ENCODE data around the gene ROR1. TPM values are rescaled to one million over a fixed set of nuclear protein-coding genes. Genes with fewer than 3 reads are reported as not detected.

Gene ROR1
- total and polyA plus RNA-seq, 2 donors (not counting 1 experiment from before 2014, with no cell fraction given) = 0.46 to 16.0 TPM

- Mint-ChIP-seq H3K27ac (no peak overlapping the region), H3K4me1 (no peaks in the 10 kb centered on the region), H3K4me3 (no peak overlapping the region), H3K27me3 (peaks cover 3% of the 10 kb centered on the region), H3K9me3 (ENCODE audit: insufficient read depth) (no peaks in the 10 kb centered on the region)
- H3K27ac ChIP-seq (ENCODE audit: low read length in 2 of 2) = no peak overlapping the region
- TF ChIP-seq CTCF (IDR thresholded peaks at IDR 0.05) (no peak), EZH2 (IDR thresholded peaks at IDR 0.05; ENCODE audit: borderline replicate concordance, insufficient read depth, low read depth, low read length, poor library complexity, severe bottlenecking) (no peak)
- no peak overlapping the region for H3K4me3 ChIP-seq (ENCODE audit: control extremely low read depth in 1 of 5, extremely low read depth in 1 of 5, insufficient read depth in 1 of 5, low read depth in 2 of 5, low read length in 4 of 5)
- H3K9me3 ChIP-seq (ENCODE audit: control extremely low read depth in 1 of 3, control insufficient read depth in 2 of 3, insufficient read depth in 1 of 3, low read length in 2 of 3) = no peaks in the 10 kb centered on the region
- no peak overlapping the region for H3K9ac ChIP-seq (ENCODE audit: low read length)
- no peak for ATAC-seq (ENCODE audit: low read depth)
- no peak overlapping the region for H2AFZ ChIP-seq (ENCODE audit: insufficient read depth, low read depth, low read length, poor library complexity, severe bottlenecking)
- H3K4me2 ChIP-seq (replicated peaks; ENCODE audit: low read depth, low read length, poor library complexity, severe bottlenecking) = no peak overlapping the region
- no peak for DNase-seq
- ChIA-PET CTCF (interaction anchor here (0.7 kb wide), 1 partner anchor 14 kb away, joined by 3 read pairs; no protein-coding TSS in a partner anchor), POLR2A (no interaction called here)
- no peaks in the 10 kb centered on the region for H3K4me1 ChIP-seq (ENCODE audit: control insufficient read depth in 2 of 2, insufficient read depth in 2 of 2, low read length in 2 of 2)
- no peaks in the 10 kb centered on the region for H4K20me1 ChIP-seq (ENCODE audit: control insufficient read depth, insufficient read depth, low read length, poor library complexity, severe bottlenecking)
- no peaks in the 10 kb centered on the region for H3K79me2 ChIP-seq (ENCODE audit: control insufficient read depth, insufficient read depth, low read length)
- no CpG with 5 or more reads among the region's 1 CpG for WGBS (ENCODE audit: insufficient coverage)
- peaks cover 0 to 3% (median 0%) of the 10 kb centered on the region in 4 experiments for H3K27me3 ChIP-seq (replicated peaks in 1 of 4; ENCODE audit: control extremely low read depth in 1 of 4, control insufficient read depth in 3 of 4, insufficient read depth in 4 of 4, low read length in 3 of 4)
- no peaks in the 10 kb centered on the region for H3K36me3 ChIP-seq (replicated peaks in 1 of 2; ENCODE audit: control extremely low read depth in 1 of 2, control insufficient read depth in 1 of 2, extremely low read depth in 1 of 2, insufficient read depth in 2 of 2, low read length in 1 of 2)
- intact Hi-C loops (cut with micrococcal nuclease) = no loop called here
These were observed 348.1 kb downstream of the ROR1 start for GRCh38 chr1:64121766-64122385.

DNA sequence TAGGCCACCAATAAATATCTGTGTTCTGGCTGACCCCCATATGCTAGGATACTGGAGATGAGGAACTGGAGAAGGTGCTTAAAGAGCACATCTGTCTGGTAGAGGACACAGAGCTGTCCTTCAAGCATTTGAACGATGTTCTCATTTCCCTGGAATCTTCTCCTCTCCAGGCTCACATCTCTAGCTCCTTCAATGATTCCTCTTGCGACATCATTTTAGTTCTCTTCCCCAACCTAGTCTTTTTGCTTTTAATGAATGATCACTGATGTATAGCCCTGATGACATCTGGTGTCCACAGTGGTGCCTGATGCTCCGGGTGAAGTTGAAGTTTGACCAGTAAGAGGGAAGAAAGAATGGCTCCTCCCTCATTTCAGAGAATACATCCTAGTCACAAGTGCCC, 348.8 kb downstream of the ROR1 start:
- CTCF ChIA-PET = interaction anchor here (0.7 to 1.2 kb wide), 2 partner anchors 13 to 15 kb away, joined by 3 to 4 read pairs; no protein-coding TSS in a partner anchor
- no peaks in the 10 kb centered on the region for H3K9me3 Mint-ChIP-seq (ENCODE audit: insufficient read depth)
- H3K27me3 Mint-ChIP-seq = peaks cover 3% of the 10 kb centered on the region

More for the DNA sequence above, 348.8 kb downstream of the ROR1 start:
- no peaks in the 10 kb centered on the region for H3K4me1 ChIP-seq (ENCODE audit: control insufficient read depth in 2 of 2, insufficient read depth in 2 of 2, low read length in 2 of 2)
- H3K9me3 ChIP-seq (ENCODE audit: control extremely low read depth in 1 of 3, control insufficient read depth in 2 of 3, insufficient read depth in 1 of 3, low read length in 2 of 3) = no peaks in the 10 kb centered on the region
- ATAC-seq (ENCODE audit: low read depth) (no peak), DNase-seq (no peak)
- no peaks in the 10 kb centered on the region for H3K79me2 ChIP-seq (ENCODE audit: control insufficient read depth, insufficient read depth, low read length)
- H4K20me1 ChIP-seq (ENCODE audit: control insufficient read depth, insufficient read depth, low read length, poor library complexity, severe bottlenecking) = no peaks in the 10 kb centered on the region
- WGBS (ENCODE audit: insufficient coverage) = 100% methylated on average over 1 of the region's 3 CpGs
- H2AFZ ChIP-seq (ENCODE audit: insufficient read depth, low read depth, low read length, poor library complexity, severe bottlenecking) = no peak overlapping the region
- no peak overlapping the region for H3K4me3 Mint-ChIP-seq
- H3K4me2 ChIP-seq (replicated peaks; ENCODE audit: low read depth, low read length, poor library complexity, severe bottlenecking) = no peak overlapping the region
- H3K4me3 ChIP-seq (ENCODE audit: control extremely low read depth in 1 of 5, extremely low read depth in 1 of 5, insufficient read depth in 1 of 5, low read depth in 2 of 5, low read length in 4 of 5) = no peak overlapping the region
- intact Hi-C loops (cut with micrococcal nuclease) = no loop called here
- POLR2A ChIA-PET = no interaction called here
- H3K27ac Mint-ChIP-seq = no peak overlapping the region
- no peak overlapping the region for H3K27ac ChIP-seq (ENCODE audit: low read length in 2 of 2)
- no peaks in the 10 kb centered on the region for H3K4me1 Mint-ChIP-seq
- peaks cover 0 to 3% (median 0%) of the 10 kb centered on the region in 4 experiments for H3K27me3 ChIP-seq (replicated peaks in 1 of 4; ENCODE audit: control extremely low read depth in 1 of 4, control insufficient read depth in 3 of 4, insufficient read depth in 4 of 4, low read length in 3 of 4)
- no peaks in the 10 kb centered on the region for H3K36me3 ChIP-seq (replicated peaks in 1 of 2; ENCODE audit: control extremely low read depth in 1 of 2, control insufficient read depth in 1 of 2, extremely low read depth in 1 of 2, insufficient read depth in 2 of 2, low read length in 1 of 2)
- TF ChIP-seq EZH2 (IDR thresholded peaks at IDR 0.05; ENCODE audit: borderline replicate concordance, insufficient read depth, low read depth, low read length, poor library complexity, severe bottlenecking) (no peak), CTCF (IDR thresholded peaks at IDR 0.05) (no peak)
- H3K9ac ChIP-seq (ENCODE audit: low read length) = no peak overlapping the region
